Liver (tissue), 9 donors: Measurements from ENCODE around the gene ANKRD11. TPM values are rescaled to one million over a fixed set of nuclear protein-coding genes. Genes with fewer than 3 reads are reported as not detected.

Experiments used
- DNase-seq: peaks from one replicate; pipeline ENCODE4 v3.0.0-alpha.2; 2017; ENCODE audit warnings: low spot score
- H3K27ac ChIP-seq, 2 donors: one replicate each; pipeline ENCODE4 v1.7.0; 2013; ENCODE audit warnings: inconsistent platforms in 2 of 2, low read length in 2 of 2, control low read depth in 1 of 2, low read depth in 1 of 2, mild to moderate bottlenecking in 1 of 2
- H3K27me3 ChIP-seq, 4 donors: one replicate each; pipeline versions ENCODE4 v1.6.1 to v1.7.0; 2013; ENCODE audit warnings: low read length in 3 of 4, inconsistent platforms in 1 of 4, mild to moderate bottlenecking in 1 of 4, moderate library complexity in 1 of 4; ENCODE audit not compliant: control insufficient read depth in 4 of 4, insufficient read depth in 4 of 4
- H3K36me3 ChIP-seq, 4 donors: one replicate each; pipeline versions ENCODE4 v1.6.1 to v1.7.0; 2013; ENCODE audit warnings: low read length in 3 of 4, mild to moderate bottlenecking in 3 of 4, low read depth in 1 of 4, moderate library complexity in 1 of 4; ENCODE audit not compliant: control insufficient read depth in 4 of 4, insufficient read depth in 3 of 4
- H3K4me1 ChIP-seq, 4 donors: one replicate each; pipeline versions ENCODE4 v1.6.1 to v1.7.0; 2013; ENCODE audit warnings: low read length in 3 of 4, mild to moderate bottlenecking in 3 of 4, moderate library complexity in 1 of 4; ENCODE audit not compliant: control insufficient read depth in 4 of 4, insufficient read depth in 4 of 4
- H3K4me3 ChIP-seq, 3 donors: one replicate each; pipeline versions ENCODE4 v1.6.1 to v1.7.0; 2013; ENCODE audit warnings: low read length in 3 of 3, control low read depth in 1 of 3, low read depth in 1 of 3, mild to moderate bottlenecking in 1 of 3
- H3K9ac ChIP-seq, 2 donors: one replicate each; pipeline ENCODE4 v1.7.0; 2013; ENCODE audit warnings: low read length in 2 of 2, mild to moderate bottlenecking in 2 of 2, moderate library complexity in 2 of 2, control low read depth in 1 of 2, low read depth in 1 of 2
- H3K9me3 ChIP-seq, 4 donors: one replicate each; pipeline versions ENCODE4 v1.6.1 to v1.7.0; 2013; ENCODE audit warnings: low read length in 3 of 4; ENCODE audit not compliant: control insufficient read depth in 4 of 4
- FOXA2 ChIP-seq: IDR thresholded peaks from 2 replicates; pipeline ENCODE4 v1.6.1; 2016; ENCODE audit warnings: antibody characterized with exemption
- GABPA ChIP-seq, 2 donors: IDR thresholded peaks in 1 of 2; conservative IDR thresholded peaks in 1 of 2; 2 replicates each; pipeline ENCODE4 v1.6.1; 2016; ENCODE audit warnings: antibody characterized with exemption in 2 of 2, mild to moderate bottlenecking in 1 of 2, moderate library complexity in 1 of 2
- HNF4G ChIP-seq: IDR thresholded peaks from 2 replicates; pipeline ENCODE4 v1.6.1; 2016; ENCODE audit warnings: antibody characterized with exemption
- JUND ChIP-seq, 2 donors: IDR thresholded peaks; 2 replicates each; pipeline ENCODE4 v1.6.1; 2016; ENCODE audit warnings: antibody characterized with exemption in 2 of 2
- NR2F2 ChIP-seq: IDR thresholded peaks from 2 replicates; pipeline ENCODE4 v1.6.1; 2016; ENCODE audit warnings: antibody characterized with exemption
- REST ChIP-seq: IDR thresholded peaks from 2 replicates; pipeline ENCODE4 v1.6.1; 2016; ENCODE audit warnings: antibody characterized with exemption, mild to moderate bottlenecking
- SP1 ChIP-seq: IDR thresholded peaks from 2 replicates; pipeline ENCODE4 v1.6.1; 2018; ENCODE audit warnings: antibody characterized with exemption, mild to moderate bottlenecking
- TAF1 ChIP-seq: conservative IDR thresholded peaks from 2 replicates; pipeline ENCODE4 v1.6.1; 2016; ENCODE audit warnings: antibody characterized with exemption, mild to moderate bottlenecking
- ZBTB33 ChIP-seq: IDR thresholded peaks from 2 replicates; pipeline ENCODE4 v1.6.1; 2016; ENCODE audit warnings: antibody characterized with exemption
- WGBS: extraction: QIAGEN DNeasy Blood & Tissue Kit; methylation state at CpG from one replicate; pipeline ENCODE4 v1.1.7; 2013; 5-methylcytosine and 5-hydroxymethylcytosine counted together
- polyA plus RNA-seq, 2 donors: library from polyadenylated mRNA; stranded (reverse) in 1 of 2; unstranded in 1 of 2; fragments of 200-250 nt in 1 of 2; fragments of >200 nt in 1 of 2; fragmentation: Nextera tagmentation in 1 of 2; extraction: Ambion mirVana in 1 of 2; gene quantifications; one replicate each; pipeline versions ENCODE4 v1.2.1 to v1.2.3, GENCODE V29; 2013 to 2015
- total RNA-seq, 2 donors: library from RNA; depleted of rRNA; stranded (reverse); fragments of >200 nt; gene quantifications; one replicate each; pipeline ENCODE4 v1.2.3, GENCODE V29; 2014
- TF ChIP-seq, protein P1 (sequence below): fragments of 150-350 bp; IDR thresholded peaks from 2 replicates; pipeline ENCODE4 v1.5.1; 2017; ENCODE audit warnings: improper control_type of control experiment, low read depth, low read length; ENCODE audit not compliant: missing input control
- TF ChIP-seq, protein P2 (sequence below): IDR thresholded peaks from 2 replicates; pipeline ENCODE4 v1.6.1; 2016; ENCODE audit warnings: antibody characterized with exemption
- donor health status: healthy.
- donor health status: healthy.
- donor health status: healthy.
- donor health status: healthy.
- donor health status: healthy.

The ANKRD11 gene
- total and polyA plus RNA-seq, 4 donors: 16.3 to 55.1 (median 28.0) TPM

- Histone ChIP-seq H3K4me1 (peaks cover 12 to 45% (median 34%) of the 10 kb centered on the region in 4 donors), H3K9me3 (no peaks in the 10 kb centered on the region)
Measured at GRCh38 chr16:89482817-89483205, 7.5 kb downstream of the ANKRD11 start.

More at GRCh38 chr16:89482817-89483205, 7.5 kb downstream of the ANKRD11 start:
- TF ChIP-seq, protein P1, sequence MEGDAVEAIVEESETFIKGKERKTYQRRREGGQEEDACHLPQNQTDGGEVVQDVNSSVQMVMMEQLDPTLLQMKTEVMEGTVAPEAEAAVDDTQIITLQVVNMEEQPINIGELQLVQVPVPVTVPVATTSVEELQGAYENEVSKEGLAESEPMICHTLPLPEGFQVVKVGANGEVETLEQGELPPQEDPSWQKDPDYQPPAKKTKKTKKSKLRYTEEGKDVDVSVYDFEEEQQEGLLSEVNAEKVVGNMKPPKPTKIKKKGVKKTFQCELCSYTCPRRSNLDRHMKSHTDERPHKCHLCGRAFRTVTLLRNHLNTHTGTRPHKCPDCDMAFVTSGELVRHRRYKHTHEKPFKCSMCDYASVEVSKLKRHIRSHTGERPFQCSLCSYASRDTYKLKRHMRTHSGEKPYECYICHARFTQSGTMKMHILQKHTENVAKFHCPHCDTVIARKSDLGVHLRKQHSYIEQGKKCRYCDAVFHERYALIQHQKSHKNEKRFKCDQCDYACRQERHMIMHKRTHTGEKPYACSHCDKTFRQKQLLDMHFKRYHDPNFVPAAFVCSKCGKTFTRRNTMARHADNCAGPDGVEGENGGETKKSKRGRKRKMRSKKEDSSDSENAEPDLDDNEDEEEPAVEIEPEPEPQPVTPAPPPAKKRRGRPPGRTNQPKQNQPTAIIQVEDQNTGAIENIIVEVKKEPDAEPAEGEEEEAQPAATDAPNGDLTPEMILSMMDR: no peak
- TF ChIP-seq JUND (IDR thresholded peaks at IDR 0.05) (no peak), FOXA2 (no peak), NR2F2 (no peak), TAF1 (no peak), ZBTB33 (no peak), HNF4G (no peak), SP1 (no peak), GABPA (IDR thresholded peaks at IDR 0.05 in 1 of 2, conservative IDR thresholded peaks at IDR 0.05 in 1 of 2) (no peak), REST (no peak)
- TF ChIP-seq, protein P2, sequence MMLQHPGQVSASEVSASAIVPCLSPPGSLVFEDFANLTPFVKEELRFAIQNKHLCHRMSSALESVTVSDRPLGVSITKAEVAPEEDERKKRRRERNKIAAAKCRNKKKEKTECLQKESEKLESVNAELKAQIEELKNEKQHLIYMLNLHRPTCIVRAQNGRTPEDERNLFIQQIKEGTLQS: no peak
- H3K36me3 ChIP-seq: no peaks in the 10 kb centered on the region
- no peaks in the 10 kb centered on the region for H3K27me3 ChIP-seq
- no peak overlapping the region for H3K9ac ChIP-seq
- 78% methylated on average over 5 of the region's 5 CpGs for WGBS
- no peak overlapping the region for H3K4me3 ChIP-seq
- no peak for DNase-seq
- no peak overlapping the region for H3K27ac ChIP-seq
